Lung (tissue), 12 donors: ENCODE data around the gene FOXP4. TPM values are rescaled to one million over a fixed set of nuclear protein-coding genes. Genes with fewer than 3 reads are reported as not detected.

ENCODE experiments used
- ATAC-seq: fragments of 200-7000 bp; cut with Tn5 transposase; one replicate; pipeline ENCODE4 v1.9.1; 2020; ENCODE audit warnings: moderate number of reproducible peaks; ENCODE audit not compliant: insufficient read depth, low FRiP score
- DNase-seq, 3 donors: peaks; one replicate each; pipeline ENCODE4 v3.0.0-alpha.2; 2013 to 2017
- H3K27ac ChIP-seq, 2 donors: one replicate each; pipeline ENCODE4 v1.5.1; 2013; ENCODE audit warnings: mild to moderate bottlenecking in 2 of 2, moderate library complexity in 2 of 2, control low read depth in 1 of 2, inconsistent platforms in 1 of 2, low read depth in 1 of 2, low read length in 1 of 2
- H3K27me3 ChIP-seq, 3 donors: one replicate each; pipeline ENCODE4 v1.5.1; 2013; ENCODE audit warnings: low read length in 2 of 3; ENCODE audit not compliant: control insufficient read depth in 3 of 3, insufficient read depth in 3 of 3
- H3K36me3 ChIP-seq, 4 donors: one replicate each; pipeline ENCODE4 v1.5.1; 2013; ENCODE audit warnings: low read length in 4 of 4, mild to moderate bottlenecking in 1 of 4, moderate library complexity in 1 of 4; ENCODE audit not compliant: control insufficient read depth in 4 of 4, insufficient read depth in 4 of 4
- H3K4me1 ChIP-seq, 5 donors: one replicate each; pipeline ENCODE4 v1.5.1; 2013; ENCODE audit warnings: low read length in 5 of 5, mild to moderate bottlenecking in 2 of 5, moderate library complexity in 1 of 5; ENCODE audit not compliant: control insufficient read depth in 5 of 5, insufficient read depth in 5 of 5
- H3K4me3 ChIP-seq: one replicate; pipeline ENCODE4 v1.5.1; 2013; ENCODE audit warnings: mild to moderate bottlenecking, control low read depth, moderate library complexity
- H3K9ac ChIP-seq, 2 donors: one replicate each; pipeline ENCODE4 v1.5.1; 2013; ENCODE audit warnings: low read length in 2 of 2, control low read depth in 1 of 2; ENCODE audit not compliant: insufficient read depth in 1 of 2
- H3K9me3 ChIP-seq, 4 donors: one replicate each; pipeline ENCODE4 v1.5.1; 2013; ENCODE audit warnings: low read length in 3 of 4, mild to moderate bottlenecking in 1 of 4, moderate library complexity in 1 of 4; ENCODE audit not compliant: control insufficient read depth in 4 of 4, insufficient read depth in 3 of 4
- WGBS, 2 donors: extraction: QIAGEN DNeasy Blood & Tissue Kit; methylation state at CpG; one replicate each; pipeline ENCODE4 v1.1.7; 2013; 5-methylcytosine and 5-hydroxymethylcytosine counted together
- polyA plus RNA-seq, 2 donors: library from polyadenylated mRNA; stranded (reverse); fragments of 200-250 nt; gene quantifications; one replicate each; pipeline ENCODE4 v1.2.1, GENCODE V29; 2013
- total RNA-seq, 2 donors: library from RNA; depleted of rRNA in 1 of 2; stranded (reverse); fragments of >200 nt in 1 of 2; gene quantifications; one replicate each; pipeline ENCODE4 v1.2.1, GENCODE V29; 2014 to 2021
- TF ChIP-seq, protein P1 (sequence below): IDR thresholded peaks from 2 replicates; pipeline ENCODE4 v1.5.1; 2012; ENCODE audit warnings: mild to moderate bottlenecking; ENCODE audit errors: control extremely low read depth, extremely low read depth
- donor health status: control.
- donor health status: control.
- donor health status: Bipolar disorder and iron deficiency.
- donor health status: healthy.
- donor health status: DM: yes; HTN: yes; CAD: no.

Gene FOXP4
- total and polyA plus RNA-seq, 4 donors: 12.8 to 35.0 (median 22.2) TPM

DNA sequence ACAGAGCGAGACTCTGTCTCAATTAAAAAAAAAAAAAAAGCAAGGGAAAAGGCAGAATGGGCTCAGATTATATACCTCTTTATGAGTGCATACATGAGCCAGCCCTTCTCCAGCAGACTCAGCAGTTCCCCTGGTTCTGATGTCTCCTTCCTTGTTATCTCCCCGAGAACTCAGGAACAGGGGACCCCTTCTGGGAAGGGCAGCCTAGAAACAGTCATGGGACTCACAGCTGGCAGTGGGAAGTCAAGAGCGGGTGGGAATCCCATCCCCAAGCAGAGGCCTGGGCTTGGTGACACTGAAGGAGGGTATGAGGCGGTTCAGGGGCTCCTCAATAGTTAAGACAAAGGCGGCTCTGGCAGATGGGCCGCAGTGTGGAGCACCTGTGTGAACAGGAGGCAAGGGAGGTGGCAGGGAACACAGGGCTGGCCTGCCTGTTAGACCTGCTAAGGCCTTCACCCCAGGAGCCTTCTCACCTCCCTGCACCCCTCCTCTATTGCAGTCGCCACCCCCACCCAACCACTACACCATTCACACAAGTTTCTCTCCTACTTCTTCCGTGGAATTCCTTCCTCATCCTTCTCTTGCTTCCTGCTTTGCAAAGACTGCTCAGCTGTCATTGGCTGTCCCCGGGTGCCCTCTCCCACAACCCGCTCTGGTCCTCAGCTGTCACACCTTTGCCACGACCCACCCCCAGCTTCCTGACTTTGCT is 62.4 kb downstream of the FOXP4 start:
- TF ChIP-seq, protein P1, sequence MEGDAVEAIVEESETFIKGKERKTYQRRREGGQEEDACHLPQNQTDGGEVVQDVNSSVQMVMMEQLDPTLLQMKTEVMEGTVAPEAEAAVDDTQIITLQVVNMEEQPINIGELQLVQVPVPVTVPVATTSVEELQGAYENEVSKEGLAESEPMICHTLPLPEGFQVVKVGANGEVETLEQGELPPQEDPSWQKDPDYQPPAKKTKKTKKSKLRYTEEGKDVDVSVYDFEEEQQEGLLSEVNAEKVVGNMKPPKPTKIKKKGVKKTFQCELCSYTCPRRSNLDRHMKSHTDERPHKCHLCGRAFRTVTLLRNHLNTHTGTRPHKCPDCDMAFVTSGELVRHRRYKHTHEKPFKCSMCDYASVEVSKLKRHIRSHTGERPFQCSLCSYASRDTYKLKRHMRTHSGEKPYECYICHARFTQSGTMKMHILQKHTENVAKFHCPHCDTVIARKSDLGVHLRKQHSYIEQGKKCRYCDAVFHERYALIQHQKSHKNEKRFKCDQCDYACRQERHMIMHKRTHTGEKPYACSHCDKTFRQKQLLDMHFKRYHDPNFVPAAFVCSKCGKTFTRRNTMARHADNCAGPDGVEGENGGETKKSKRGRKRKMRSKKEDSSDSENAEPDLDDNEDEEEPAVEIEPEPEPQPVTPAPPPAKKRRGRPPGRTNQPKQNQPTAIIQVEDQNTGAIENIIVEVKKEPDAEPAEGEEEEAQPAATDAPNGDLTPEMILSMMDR: no peak
- Histone ChIP-seq H3K9me3 (peaks cover 0 to 3% (median 0%) of the 10 kb centered on the region in 4 donors), H3K4me1 (no peaks in the 10 kb centered on the region), H3K9ac (no peak overlapping the region), H3K27ac (no peak overlapping the region), H3K4me3 (no peak overlapping the region), H3K27me3 (no peaks in the 10 kb centered on the region), H3K36me3 (no peaks in the 10 kb centered on the region)
- WGBS, 2 donors: 85 to 88% methylated on average over 11 of the region's 11 CpGs
- DNase-seq (no peak), ATAC-seq (no peak)

DNA sequence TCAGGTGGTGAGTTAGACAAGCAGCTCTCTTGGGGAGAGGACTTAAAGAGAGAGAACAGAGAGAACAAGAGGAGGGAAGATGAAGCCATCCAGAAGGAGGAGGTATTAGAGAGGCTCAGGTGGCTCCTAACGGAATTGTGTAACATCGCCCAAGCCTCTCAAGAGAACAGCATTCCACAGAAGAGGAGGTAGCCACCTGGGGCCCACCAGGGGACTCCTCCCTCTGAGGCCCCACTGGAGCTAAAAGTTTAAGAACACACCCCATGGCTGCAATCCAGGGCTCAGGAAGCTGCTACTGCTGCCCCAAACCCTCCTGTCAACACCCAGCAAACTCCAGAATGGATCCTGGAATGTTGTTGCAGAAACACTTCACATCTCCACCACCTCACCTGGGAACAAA is 68.5 kb downstream of the FOXP4 start:
- ATAC-seq: no peak
- no peaks in the 10 kb centered on the region for H3K36me3 ChIP-seq
- peaks cover 0 to 16% (median 0%) of the 10 kb centered on the region in 5 donors for H3K4me1 ChIP-seq
- DNase-seq: peak; percentile 38 to 53 (median 50)
- H3K4me3 ChIP-seq: no peak overlapping the region
- WGBS, 2 donors: 72 to 100% methylated on average over 2 of the region's 2 CpGs
- TF ChIP-seq, protein P1: no peak
- no peak overlapping the region for H3K9ac ChIP-seq
- H3K27ac ChIP-seq: no peak overlapping the region
- no peaks in the 10 kb centered on the region for H3K27me3 ChIP-seq
- no peaks in the 10 kb centered on the region for H3K9me3 ChIP-seq

DNA sequence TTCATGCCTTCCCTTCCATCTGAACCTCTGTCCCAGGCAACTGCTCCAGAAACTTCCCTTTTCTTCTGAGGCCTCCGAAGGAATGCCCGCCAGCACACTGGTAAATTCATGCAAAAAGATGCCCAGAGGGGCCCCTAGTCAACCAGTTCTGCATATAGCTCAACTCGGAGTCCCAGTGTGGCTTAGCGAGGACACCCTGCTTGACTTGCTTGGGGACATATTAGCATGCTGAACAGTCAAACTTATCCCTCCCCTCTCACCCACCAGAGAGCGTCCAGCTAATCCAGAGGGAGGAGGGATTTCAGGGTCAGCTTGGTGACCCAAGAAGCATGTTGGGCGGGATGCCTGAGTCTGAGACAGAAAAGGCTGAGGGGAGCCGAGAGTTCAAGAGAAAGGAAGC is 69.1 kb downstream of the FOXP4 start:
- H3K9me3 ChIP-seq: no peaks in the 10 kb centered on the region
- DNase-seq (peak in 2 of 3 donors; percentile 33 to 46), ATAC-seq (no peak)
- no peak overlapping the region for H3K9ac ChIP-seq
- no peaks in the 10 kb centered on the region for H3K27me3 ChIP-seq
- no peak overlapping the region for H3K4me3 ChIP-seq
- TF ChIP-seq, protein P1: no peak
- 72 to 81% methylated on average over 7 of the region's 7 CpGs for WGBS, 2 donors
- H3K36me3 ChIP-seq: no peaks in the 10 kb centered on the region
- peaks cover 0 to 16% (median 0%) of the 10 kb centered on the region in 5 donors for H3K4me1 ChIP-seq
- H3K27ac ChIP-seq: no peak overlapping the region
